ENCODE measurements around the gene YWHAH.

YWHAH gene

DNA sequence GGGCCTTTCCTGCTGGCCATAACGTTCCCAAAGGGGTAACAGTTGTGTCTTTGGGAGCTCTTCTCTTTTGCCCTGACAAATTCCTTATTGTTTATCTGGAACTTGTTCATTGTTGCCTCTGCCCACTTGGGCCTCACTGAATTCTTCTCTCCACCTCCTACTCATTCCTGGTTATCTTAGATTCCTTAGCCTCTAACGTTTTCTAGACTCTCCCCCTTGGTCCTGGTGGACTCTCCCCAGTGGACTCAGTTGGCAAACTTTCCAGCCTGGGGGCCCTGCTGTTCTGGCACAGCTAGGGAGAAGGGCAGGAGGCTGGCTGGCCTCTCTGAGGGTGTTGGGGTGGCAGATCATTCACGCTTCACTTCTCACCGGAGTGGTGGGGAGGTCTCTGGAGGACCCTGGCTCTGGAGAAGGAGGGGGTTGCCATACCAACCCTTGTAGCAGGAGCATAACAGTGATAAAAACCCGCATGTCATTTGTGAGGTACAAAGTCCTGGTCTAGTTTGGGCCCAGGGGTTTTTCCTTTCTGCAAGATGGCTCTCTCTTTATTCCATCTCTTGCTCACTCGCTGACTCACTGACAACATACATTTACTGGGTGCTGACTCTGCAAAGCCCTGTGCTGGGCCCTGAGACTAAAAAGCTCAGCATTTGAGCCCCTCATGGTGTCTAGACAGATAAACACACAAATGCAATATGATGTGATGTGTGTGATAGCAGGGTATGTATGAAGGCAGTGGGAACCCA, 39.7 kb downstream of the YWHAH start:
- DNase-seq, result no peak

DNA sequence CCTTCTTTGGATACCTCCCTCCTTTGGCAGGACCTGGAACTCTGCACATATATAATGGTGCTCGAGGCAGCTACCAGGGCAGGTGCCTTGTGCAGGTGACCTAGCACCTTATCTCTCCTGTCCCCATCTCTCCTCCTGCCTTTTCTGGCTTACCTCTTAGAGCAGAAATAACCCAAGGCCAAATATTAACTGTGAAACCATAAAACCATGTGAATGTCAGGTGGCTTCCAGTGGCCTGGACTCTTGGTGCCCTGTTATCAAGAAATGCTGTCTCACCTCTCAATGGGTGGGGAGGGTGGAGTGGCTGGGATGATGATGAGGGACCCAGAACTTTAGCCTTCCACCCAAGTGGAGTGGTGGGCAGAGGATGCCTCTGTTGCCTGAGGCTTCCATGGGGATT, 42.9 kb downstream of the YWHAH start:
- DNase-seq, result no peak

DNA sequence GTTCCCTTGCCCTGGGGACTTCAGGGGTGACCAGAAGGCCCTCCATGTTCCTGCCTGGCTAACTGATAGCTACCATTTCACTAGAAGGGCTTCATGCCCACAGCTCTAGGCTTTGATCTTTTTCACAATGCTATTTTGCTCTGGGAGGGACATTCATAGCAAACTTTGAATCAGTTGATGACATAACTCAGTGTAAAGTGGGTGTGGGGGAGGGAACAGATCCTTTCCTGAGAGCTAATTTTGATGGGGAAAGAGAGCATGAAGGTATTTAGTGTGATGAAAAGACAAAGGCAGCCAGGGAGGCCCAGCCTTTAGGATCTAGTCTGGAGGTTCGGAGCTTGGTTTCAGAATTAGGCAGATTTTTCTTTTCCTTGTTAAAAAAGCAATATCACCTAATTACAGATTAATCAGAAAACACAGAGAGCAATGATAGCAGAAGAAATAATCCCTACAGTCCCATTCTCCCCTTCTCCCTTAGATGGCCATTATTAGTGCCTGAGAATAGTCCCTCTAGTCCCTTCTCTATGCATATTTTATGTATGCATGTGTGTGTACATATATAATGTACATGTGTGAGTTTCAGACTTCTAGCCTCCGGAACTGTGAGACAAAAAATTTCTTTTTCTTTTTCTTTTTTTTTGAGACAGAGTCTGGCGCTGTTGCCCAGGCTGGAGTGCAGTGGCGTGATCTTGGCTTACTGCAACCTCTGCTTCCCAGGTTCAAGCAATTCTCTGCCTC, 46.9 kb downstream of the YWHAH start:
- no peak for DNase-seq

DNA sequence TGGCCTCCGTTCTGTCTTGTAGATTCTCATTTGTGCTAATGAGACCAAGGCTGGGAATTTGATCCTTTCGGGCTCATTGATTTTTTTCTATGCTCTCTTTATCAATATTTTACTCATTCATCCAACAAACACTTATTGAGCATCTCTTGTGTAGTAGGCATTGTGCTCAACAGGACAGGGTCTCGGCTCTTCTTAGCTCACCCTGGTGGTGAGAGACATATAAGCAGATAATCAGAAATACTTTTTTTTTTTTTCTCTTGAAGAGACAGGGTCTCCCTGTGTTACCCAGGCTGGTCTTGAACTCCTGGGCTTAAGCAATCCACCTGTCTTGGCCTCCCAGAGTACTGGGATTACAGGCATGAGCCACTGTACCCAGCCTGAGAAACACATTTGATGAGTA, 50.7 kb downstream of the YWHAH start:
- no peak for DNase-seq

DNA sequence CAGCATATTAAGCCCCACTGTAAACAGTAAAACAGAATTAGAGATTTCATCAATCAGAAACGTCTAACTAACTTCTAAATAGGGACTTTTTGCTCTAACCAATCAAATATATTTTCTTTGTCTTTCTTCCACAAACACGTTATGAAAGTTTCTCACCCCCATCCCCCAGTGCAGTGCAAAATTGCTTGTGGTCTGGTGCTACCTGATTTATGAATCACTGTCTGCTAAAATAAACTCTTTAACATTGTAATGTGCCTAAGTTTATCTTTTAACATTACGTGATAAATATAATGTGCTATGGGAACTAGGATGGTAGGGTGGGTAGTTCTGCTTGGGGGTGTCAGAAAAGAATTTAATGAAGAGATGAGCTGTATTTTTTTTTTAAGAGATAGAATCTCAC, 51.5 kb downstream of the YWHAH start:
- DNase-seq, result no peak

DNA sequence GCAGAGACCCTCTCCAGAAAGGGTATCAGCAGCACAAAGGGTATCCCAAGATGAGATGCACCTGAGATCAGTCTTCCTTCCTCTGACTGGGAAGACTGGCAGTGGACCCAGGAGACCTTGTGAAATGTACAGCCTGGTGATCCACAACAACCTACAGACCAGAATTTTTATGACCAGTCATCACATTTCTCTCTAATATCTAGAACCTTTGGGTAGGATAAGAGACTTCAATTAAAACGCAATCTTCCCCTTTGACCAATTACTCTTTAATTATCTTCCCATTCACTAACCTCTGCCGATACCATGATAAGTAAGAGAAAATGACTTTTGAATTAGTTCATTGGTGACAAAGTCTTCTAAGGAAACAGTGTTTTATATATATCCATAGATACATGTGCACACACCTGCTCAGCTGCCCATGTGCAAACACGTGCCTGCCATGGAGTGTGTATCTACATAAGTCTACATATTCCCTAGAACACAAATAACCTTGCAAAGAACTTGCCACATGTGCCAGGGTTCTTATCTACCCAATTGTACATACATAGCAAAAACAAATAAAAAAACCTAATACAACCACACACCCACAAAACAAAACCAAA, 54.5 kb downstream of the YWHAH start:
- DNase-seq, result no peak

DNA sequence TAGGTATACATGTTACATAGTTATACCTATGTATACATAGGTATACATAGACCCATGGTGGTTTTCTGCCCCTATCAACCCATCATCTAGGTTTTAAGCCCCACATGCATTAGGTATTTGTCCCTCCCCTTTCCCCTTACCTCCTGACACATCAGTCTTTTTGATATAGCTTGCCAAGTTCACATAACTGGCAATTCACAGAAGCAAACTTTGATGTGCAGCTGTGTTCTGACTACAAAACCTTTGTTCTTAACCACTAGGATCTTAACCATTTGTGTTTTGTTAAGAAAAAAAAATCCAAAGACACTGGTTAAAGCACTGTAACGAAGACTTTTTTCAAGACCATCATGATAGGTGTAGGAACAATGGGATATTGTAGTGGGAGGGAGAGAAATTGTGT, 55.8 kb downstream of the YWHAH start:
- DNase-seq, result no peak

DNA sequence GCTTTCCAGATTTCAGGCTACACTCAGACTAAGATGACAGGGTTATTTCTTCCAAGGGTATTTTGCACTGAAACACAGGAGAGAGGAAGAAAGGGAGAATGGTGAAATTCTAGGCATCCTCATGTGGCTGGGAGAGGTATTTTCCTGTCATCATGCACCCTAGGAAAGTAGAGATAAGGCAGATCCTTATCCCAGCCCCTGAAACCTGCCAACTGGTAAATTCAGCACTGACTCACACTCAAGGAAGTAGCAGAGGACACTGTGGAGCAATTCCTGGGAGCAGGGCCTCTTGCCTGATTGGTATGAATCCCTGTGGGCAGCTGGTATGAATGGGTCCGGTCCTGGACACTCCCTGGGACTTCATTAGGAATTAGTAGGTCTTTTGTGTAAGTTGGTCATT, 61.1 kb downstream of the YWHAH start:
- no peak for DNase-seq

Measured in NCI-H524 treated with DMSO at 0.1 percent for 48 hours (cell line).